GM12891 (cell line): Measurements from ENCODE around the gene TRIP12.

ENCODE experiments used
- POLR2A ChIP-seq: IDR thresholded peaks from 2 replicates; pipeline ENCODE4 v1.6.1; 2011; ENCODE audit warnings: low read depth, low read length, control low read depth
- TAF1 ChIP-seq: IDR thresholded peaks from 2 replicates; pipeline ENCODE4 v1.6.1; 2011; ENCODE audit warnings: low read depth, low read length, control low read depth

DNA sequence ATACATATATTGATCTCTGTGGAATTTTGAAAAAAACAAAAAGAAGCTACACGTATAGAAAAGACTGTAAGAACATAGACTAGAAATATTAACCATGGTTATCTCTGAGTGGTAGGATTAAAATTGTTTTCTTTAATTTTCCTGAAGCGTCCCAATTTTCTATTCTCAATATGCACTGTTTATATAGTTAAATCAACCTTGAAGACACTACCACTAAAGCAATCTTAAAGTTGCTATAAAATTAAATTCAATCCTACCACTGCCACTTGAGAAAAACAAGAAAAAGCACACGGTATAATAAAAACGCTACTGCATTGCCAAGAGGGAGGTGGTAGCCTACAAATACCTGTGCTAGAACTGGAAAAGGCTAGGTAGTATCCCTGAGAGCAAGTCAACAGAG lies 47.2 kb downstream of the TRIP12 start:
- TF ChIP-seq TAF1 (no peak), POLR2A (no peak)
